ENCODE data around the gene SEMA4C. TPM values are rescaled to one million over a fixed set of nuclear protein-coding genes. Genes with fewer than 3 reads are reported as not detected.

The SEMA4C gene
- total RNA-seq, 1 experiment from 2014 or later, result 40.2 TPM

- Histone ChIP-seq H3K9me3 (ENCODE audit: control insufficient read depth, insufficient read depth, low read depth, low read length) (no peaks in the 10 kb centered on the region), H3K4me1 (ENCODE audit: control insufficient read depth, insufficient read depth, low read length) (peaks cover 13% of the 10 kb centered on the region), H3K36me3 (ENCODE audit: control insufficient read depth, insufficient read depth, low read length) (no peaks in the 10 kb centered on the region), H3K27ac (ENCODE audit: low read length) (no peak overlapping the region), H3K4me3 (ENCODE audit: low read depth in 2 of 2, low read length in 2 of 2) (no peak overlapping the region), H3K27me3 (ENCODE audit: control insufficient read depth, insufficient read depth, low read length) (no peaks in the 10 kb centered on the region)
- BruUV-seq (replicated peaks), result no TSS peak
- in situ Hi-C loops (cut with HindIII; ENCODE audit: low pct_unique_long_range_greater_than_20kb, low sequenced_read_pairs), result no loop called here
- DNase-seq (ENCODE audit: low read depth, low spot score) (no peak), ATAC-seq (no peak)
- POLR2A ChIA-PET, result no interaction called here
- CTCF ChIA-PET, result interaction anchor here (0.7 kb wide), 1 partner anchor 50 kb away, joined by 4 read pairs; no protein-coding TSS in a partner anchor
- intact Hi-C loops (cut with micrococcal nuclease; ENCODE audit: unreplicated experiment), result no loop called here
- TF ChIP-seq SIN3A (IDR thresholded peaks at IDR 0.05; ENCODE audit: borderline replicate concordance, insufficient read depth, low read depth, low read length), result no peak
- TF ChIP-seq POLR2AphosphoS5 (IDR thresholded peaks at IDR 0.05; ENCODE audit: low read depth, low read length), result no peak
- no peak for TF ChIP-seq TCF7L2 (IDR thresholded peaks at IDR 0.05; ENCODE audit: low read depth, low read length)
- TF ChIP-seq REST (IDR thresholded peaks at IDR 0.05; ENCODE audit: insufficient read depth in 1 of 2, low read depth in 2 of 2, low read length in 1 of 2), result no peak
Measured at GRCh38 chr2:96898641-96899412, 28.9 kb upstream of the SEMA4C start.

GRCh38 chr2:96898135-96898505 lies 28.2 kb upstream of the SEMA4C start:
- ATAC-seq, result no peak
- no peak overlapping the region for H3K27ac ChIP-seq (ENCODE audit: low read length)
- H3K9me3 ChIP-seq (ENCODE audit: control insufficient read depth, insufficient read depth, low read depth, low read length), result no peaks in the 10 kb centered on the region
- no peak for DNase-seq (ENCODE audit: low read depth, low spot score)
- H3K27me3 ChIP-seq (ENCODE audit: control insufficient read depth, insufficient read depth, low read length), result no peaks in the 10 kb centered on the region
- in situ Hi-C loops (cut with HindIII; ENCODE audit: low pct_unique_long_range_greater_than_20kb, low sequenced_read_pairs) (no loop called here), intact Hi-C loops (cut with micrococcal nuclease; ENCODE audit: unreplicated experiment) (no loop called here)
- TF ChIP-seq TCF7L2 (IDR thresholded peaks at IDR 0.05; ENCODE audit: low read depth, low read length) (no peak), SIN3A (IDR thresholded peaks at IDR 0.05; ENCODE audit: borderline replicate concordance, insufficient read depth, low read depth, low read length) (no peak), POLR2AphosphoS5 (IDR thresholded peaks at IDR 0.05; ENCODE audit: low read depth, low read length) (no peak), REST (IDR thresholded peaks at IDR 0.05; ENCODE audit: insufficient read depth in 1 of 2, low read depth in 2 of 2, low read length in 1 of 2) (no peak), CTCF (IDR thresholded peaks at IDR 0.05) (no peak)
- H3K4me1 ChIP-seq (ENCODE audit: control insufficient read depth, insufficient read depth, low read length), result peaks cover 13% of the 10 kb centered on the region
- H3K4me3 ChIP-seq (ENCODE audit: low read depth in 2 of 2, low read length in 2 of 2), result no peak overlapping the region
- H3K36me3 ChIP-seq (ENCODE audit: control insufficient read depth, insufficient read depth, low read length), result no peaks in the 10 kb centered on the region
- no TSS peak for BruUV-seq (replicated peaks)
- CTCF ChIA-PET, result no interaction called here
- POLR2A ChIA-PET, result no interaction called here
